ENCODE measurements around the gene SLC49A3. TPM values are rescaled to one million over a fixed set of nuclear protein-coding genes. Genes with fewer than 3 reads are reported as not detected.
A peak's percentile ranks its signal among the peaks of the same experiment; 100 is the strongest.

The SLC49A3 gene
- total RNA-seq, 1 experiment from 2014 or later = 6.9 TPM

DNA sequence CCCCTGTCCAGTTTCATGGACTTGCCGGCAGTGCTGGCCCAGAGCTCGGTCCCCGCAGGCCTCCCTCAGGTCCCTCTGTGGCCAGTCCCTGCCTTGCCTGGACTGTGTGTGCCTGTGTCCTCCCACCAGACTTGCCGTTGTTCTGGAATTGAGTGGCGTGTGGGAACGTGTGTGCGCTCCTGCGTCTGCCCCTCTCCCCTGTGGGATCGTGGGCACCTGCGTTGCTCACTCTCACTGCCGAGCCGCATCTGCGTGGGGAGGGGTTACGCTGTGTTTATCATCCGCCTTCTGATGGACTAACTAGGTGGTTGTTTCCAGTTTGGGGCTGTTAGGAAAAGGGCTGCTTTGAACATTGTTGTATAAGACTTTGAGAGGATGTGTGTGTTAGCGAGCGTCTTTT is 37.9 kb upstream of the SLC49A3 start:
- DNase-seq = no peak
- H3K4me1 ChIP-seq (ENCODE audit: insufficient read depth, low read length) = no peaks in the 10 kb centered on the region
- Mint-ChIP-seq H3K27me3 (ENCODE audit: low read depth) (no peaks in the 10 kb centered on the region; the same call in 1 of the 2 replicates), H3K9me3 (no peaks in the 10 kb centered on the region; a peak in 1 of 5 replicates), H3K4me3 (no peak overlapping the region), H3K4me1 (no peaks in the 10 kb centered on the region), H3K27ac (peak overlapping the region in 1 of 3 experiments; percentile 5; a peak in 2 of 7 replicates), H3K36me3 (ENCODE audit: insufficient read depth in 1 of 3, low read depth in 3 of 3) (peaks cover 19 to 47% (median 30%) of the 10 kb centered on the region in 3 experiments)
- no peak overlapping the region for H3K9ac ChIP-seq (ENCODE audit: extremely low read depth, insufficient read length, low read length)
- WGBS (ENCODE audit: extremely low coverage, insufficient read length, low lambda C conversion rate) = no CpG with 5 or more reads among the region's 17 CpGs
- H3K23ac ChIP-seq (ENCODE audit: insufficient read length, low read depth, low read length) = no peak overlapping the region
- no peak overlapping the region for H2BK15ac ChIP-seq (ENCODE audit: low read depth, low read length)
- H3K56ac ChIP-seq (ENCODE audit: insufficient read length, low read depth, low read length) = no peak overlapping the region
- no peaks in the 10 kb centered on the region for H4K20me1 ChIP-seq (ENCODE audit: control insufficient read depth, insufficient read depth, insufficient read length)
- H2BK5ac ChIP-seq (ENCODE audit: insufficient read length, low read length) = peak overlapping the region; percentile 55
- H3K4ac ChIP-seq (ENCODE audit: low read depth, low read length) = no peak overlapping the region
- H2AFZ ChIP-seq (ENCODE audit: low read length) = no peak overlapping the region
- H2BK20ac ChIP-seq (ENCODE audit: low read depth, low read length, poor library complexity, severe bottlenecking) = no peak overlapping the region
- H4K91ac ChIP-seq (ENCODE audit: insufficient read length, low read depth, low read length) = no peak overlapping the region
- H3K79me2 ChIP-seq (ENCODE audit: insufficient read depth, low read length) = peaks cover 18% of the 10 kb centered on the region; the same call in 1 of the 2 replicates
- no peak overlapping the region for H3K27ac ChIP-seq (ENCODE audit: insufficient read length, low read depth, low read length)
- no peak overlapping the region for H3T11ph ChIP-seq (ENCODE audit: low read length)
- TF ChIP-seq, protein P1, sequence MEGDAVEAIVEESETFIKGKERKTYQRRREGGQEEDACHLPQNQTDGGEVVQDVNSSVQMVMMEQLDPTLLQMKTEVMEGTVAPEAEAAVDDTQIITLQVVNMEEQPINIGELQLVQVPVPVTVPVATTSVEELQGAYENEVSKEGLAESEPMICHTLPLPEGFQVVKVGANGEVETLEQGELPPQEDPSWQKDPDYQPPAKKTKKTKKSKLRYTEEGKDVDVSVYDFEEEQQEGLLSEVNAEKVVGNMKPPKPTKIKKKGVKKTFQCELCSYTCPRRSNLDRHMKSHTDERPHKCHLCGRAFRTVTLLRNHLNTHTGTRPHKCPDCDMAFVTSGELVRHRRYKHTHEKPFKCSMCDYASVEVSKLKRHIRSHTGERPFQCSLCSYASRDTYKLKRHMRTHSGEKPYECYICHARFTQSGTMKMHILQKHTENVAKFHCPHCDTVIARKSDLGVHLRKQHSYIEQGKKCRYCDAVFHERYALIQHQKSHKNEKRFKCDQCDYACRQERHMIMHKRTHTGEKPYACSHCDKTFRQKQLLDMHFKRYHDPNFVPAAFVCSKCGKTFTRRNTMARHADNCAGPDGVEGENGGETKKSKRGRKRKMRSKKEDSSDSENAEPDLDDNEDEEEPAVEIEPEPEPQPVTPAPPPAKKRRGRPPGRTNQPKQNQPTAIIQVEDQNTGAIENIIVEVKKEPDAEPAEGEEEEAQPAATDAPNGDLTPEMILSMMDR (conservative IDR thresholded peaks at IDR 0.05) = no peak
- H3K4me2 ChIP-seq (ENCODE audit: insufficient read depth, insufficient read length, low read length) = no peak overlapping the region
- no peak overlapping the region for H4K8ac ChIP-seq (replicated peaks; ENCODE audit: insufficient read length, low read depth, low read length)
- H3K27me3 ChIP-seq (ENCODE audit: insufficient read depth, low read length) = no peaks in the 10 kb centered on the region
- H3K14ac ChIP-seq (ENCODE audit: insufficient read depth, low read length) = no peak overlapping the region; the same call in 1 of the 2 replicates
- H2BK120ac ChIP-seq (ENCODE audit: low read depth, low read length, poor library complexity, severe bottlenecking) = no peak overlapping the region
- H3K23me2 ChIP-seq (ENCODE audit: insufficient read length, low read depth, low read length, poor library complexity, severe bottlenecking) = no peaks in the 10 kb centered on the region
- H2BK12ac ChIP-seq (ENCODE audit: insufficient read length, low read depth, low read length) = no peak overlapping the region
- no peaks in the 10 kb centered on the region for H3K9me3 ChIP-seq (ENCODE audit: control insufficient read depth, low read depth, low read length)
- H4K5ac ChIP-seq (ENCODE audit: insufficient read length, low read depth, low read length) = no peak overlapping the region
- peaks cover 3% of the 10 kb centered on the region for H3K79me1 ChIP-seq (ENCODE audit: insufficient read depth, low read depth, low read length, poor library complexity, severe bottlenecking)
- H2AK5ac ChIP-seq (ENCODE audit: insufficient read length, low read length) = no peak overlapping the region
- H3K18ac ChIP-seq (ENCODE audit: insufficient read length, low read depth, low read length) = no peak overlapping the region
